ENCODE measurements around the gene STN1. TPM values are rescaled to one million over a fixed set of nuclear protein-coding genes. Genes with fewer than 3 reads are reported as not detected.

Gene STN1
- total RNA-seq, 1 experiment from 2014 or later, result 74.7 TPM

DNA sequence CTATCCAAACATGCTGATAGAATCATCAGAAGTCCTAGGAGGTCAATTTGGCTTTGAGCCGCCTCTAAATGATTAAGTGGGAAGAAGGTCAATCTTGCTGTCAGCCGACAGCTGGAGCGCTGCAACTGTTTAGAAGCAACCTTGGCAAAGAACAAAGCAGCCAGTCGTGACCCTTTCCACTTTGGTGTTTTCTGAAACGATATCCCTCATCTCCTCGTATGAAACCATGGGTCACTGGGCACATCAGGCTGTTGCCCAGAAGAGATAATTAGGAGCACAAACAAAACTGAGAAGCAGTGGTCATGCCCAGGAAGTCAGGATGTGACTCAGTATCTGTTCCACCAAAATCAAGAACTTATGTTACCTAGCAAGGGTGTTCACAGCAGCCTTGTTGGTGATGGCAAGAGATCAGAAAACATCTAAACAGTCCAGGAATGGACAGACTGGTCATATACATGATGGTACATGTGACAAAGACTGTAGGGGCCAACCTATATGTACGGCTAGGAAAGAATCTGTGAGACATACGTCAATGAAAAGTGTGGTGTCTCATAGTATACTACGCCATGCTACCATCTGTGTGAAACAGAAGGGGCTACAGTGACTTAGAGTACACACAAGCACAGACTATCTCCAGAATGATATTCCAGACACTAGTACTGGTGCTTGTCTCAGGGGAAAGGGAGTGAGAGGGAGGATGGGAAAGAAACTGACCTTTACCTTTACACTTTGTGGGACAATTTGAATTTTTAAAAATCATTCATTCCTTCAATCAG lies 22.4 kb downstream of the STN1 start:
- BruUV-seq (replicated peaks), result TSS peak; percentile 60
- ChIA-PET RAD21 (ENCODE audit: low non-redundant PET in 1 of 2, low total read pairs in 2 of 2, uncharacterized antibody in 2 of 2, unreplicated experiment in 2 of 2) (interaction anchor here in 1 of 2 experiments (0.6 kb wide), 1 partner anchor 183 kb away, joined by 3 read pairs; no protein-coding TSS in a partner anchor), CTCF (interaction anchor here (0.8 to 1.7 kb wide), 3 partner anchors 7 to 727 kb away, joined by 3 to 6 read pairs (median 4); no protein-coding TSS in a partner anchor), POLR2A (interaction anchor here (0.9 to 1.4 kb wide), 3 partner anchors 12 to 226 kb away, joined by 3 to 5 read pairs (median 4); partner anchors contain the start of gene SFR1)
- Histone ChIP-seq H3K4me1 (ENCODE audit: control insufficient read depth in 1 of 2, insufficient read depth in 2 of 2, low read length in 2 of 2) (peaks cover 87 to 92% of the 10 kb centered on the region in 2 experiments), H3K27me3 (ENCODE audit: insufficient read depth, low read length) (no peaks in the 10 kb centered on the region), H4K20me1 (ENCODE audit: insufficient read depth) (no peaks in the 10 kb centered on the region), H2AFZ (ENCODE audit: low read depth, low read length, poor library complexity, severe bottlenecking) (no peak overlapping the region), H3K9me3 (ENCODE audit: control insufficient read depth in 1 of 2, insufficient read depth in 1 of 2, low read depth in 1 of 2, low read length in 2 of 2) (no peaks in the 10 kb centered on the region), H3K27ac (ENCODE audit: low read depth, low read length) (peak overlapping the region; percentile 84), H3K4me3 (replicated peaks in 1 of 2; ENCODE audit: low read depth in 1 of 2, low read length in 2 of 2) (peak overlapping the region in 1 of 2 experiments; percentile 17; a peak in 2 of 4 replicates), H3K9me2 (ENCODE audit: insufficient read depth) (no peaks in the 10 kb centered on the region), H3K79me2 (ENCODE audit: insufficient read depth, low read length) (no peaks in the 10 kb centered on the region), H3K4me2 (ENCODE audit: low read length) (peak overlapping the region; percentile 61), H3K36me3 (ENCODE audit: control insufficient read depth in 1 of 2, insufficient read depth in 2 of 2, low read length in 2 of 2) (peaks cover 6 to 23% of the 10 kb centered on the region in 2 experiments; a peak in 2 of 4 replicates), H3K9ac (ENCODE audit: low read length) (peak overlapping the region; percentile 34)
- intact Hi-C loops (cut with micrococcal nuclease), result loop anchor here (5.0 to 10.0 kb wide), 2 partner anchors 72 to 439 kb away; partner anchors contain the start of genes ITPRIP and SLK
- ATAC-seq (peak; percentile 83), DNase-seq (ENCODE audit: low read depth, low spot score) (peak; percentile 97)
- no peak for TF ChIP-seq ZNF274 (IDR thresholded peaks at IDR 0.05; ENCODE audit: low read depth, low read length)
- TF ChIP-seq SP1 (IDR thresholded peaks at IDR 0.05; ENCODE audit: low read depth), result no peak
- no peak for TF ChIP-seq CBX3 (IDR thresholded peaks at IDR 0.05; ENCODE audit: low read depth)
- TF ChIP-seq, protein P1, sequence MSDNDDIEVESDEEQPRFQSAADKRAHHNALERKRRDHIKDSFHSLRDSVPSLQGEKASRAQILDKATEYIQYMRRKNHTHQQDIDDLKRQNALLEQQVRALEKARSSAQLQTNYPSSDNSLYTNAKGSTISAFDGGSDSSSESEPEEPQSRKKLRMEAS (IDR thresholded peaks at IDR 0.05), result no peak
- no peak for TF ChIP-seq SIN3A (IDR thresholded peaks at IDR 0.05; ENCODE audit: low read depth)
- no peak for TF ChIP-seq SRF (IDR thresholded peaks at IDR 0.05; ENCODE audit: low read depth)
- no peak for TF ChIP-seq EGR1 (IDR thresholded peaks at IDR 0.05; ENCODE audit: low read depth)
- no peak for TF ChIP-seq JUND (IDR thresholded peaks at IDR 0.05)
- no peak for TF ChIP-seq FOSL1 (IDR thresholded peaks at IDR 0.05; ENCODE audit: low read depth)
- peak; percentile 77 for TF ChIP-seq TCF7L2 (IDR thresholded peaks at IDR 0.05; ENCODE audit: borderline replicate concordance, extremely low read depth, insufficient read depth, insufficient read length)
- no peak for TF ChIP-seq ELF1 (IDR thresholded peaks at IDR 0.05; ENCODE audit: borderline replicate concordance, low read depth)
- peak; percentile 34 for TF ChIP-seq YY1 (IDR thresholded peaks at IDR 0.05; ENCODE audit: extremely low read depth, insufficient replicate concordance, low read depth, low read length)
- TF ChIP-seq, protein P2, sequence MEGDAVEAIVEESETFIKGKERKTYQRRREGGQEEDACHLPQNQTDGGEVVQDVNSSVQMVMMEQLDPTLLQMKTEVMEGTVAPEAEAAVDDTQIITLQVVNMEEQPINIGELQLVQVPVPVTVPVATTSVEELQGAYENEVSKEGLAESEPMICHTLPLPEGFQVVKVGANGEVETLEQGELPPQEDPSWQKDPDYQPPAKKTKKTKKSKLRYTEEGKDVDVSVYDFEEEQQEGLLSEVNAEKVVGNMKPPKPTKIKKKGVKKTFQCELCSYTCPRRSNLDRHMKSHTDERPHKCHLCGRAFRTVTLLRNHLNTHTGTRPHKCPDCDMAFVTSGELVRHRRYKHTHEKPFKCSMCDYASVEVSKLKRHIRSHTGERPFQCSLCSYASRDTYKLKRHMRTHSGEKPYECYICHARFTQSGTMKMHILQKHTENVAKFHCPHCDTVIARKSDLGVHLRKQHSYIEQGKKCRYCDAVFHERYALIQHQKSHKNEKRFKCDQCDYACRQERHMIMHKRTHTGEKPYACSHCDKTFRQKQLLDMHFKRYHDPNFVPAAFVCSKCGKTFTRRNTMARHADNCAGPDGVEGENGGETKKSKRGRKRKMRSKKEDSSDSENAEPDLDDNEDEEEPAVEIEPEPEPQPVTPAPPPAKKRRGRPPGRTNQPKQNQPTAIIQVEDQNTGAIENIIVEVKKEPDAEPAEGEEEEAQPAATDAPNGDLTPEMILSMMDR (IDR thresholded peaks at IDR 0.05 in 2 of 3, conservative IDR thresholded peaks at IDR 0.05 in 1 of 3; ENCODE audit: borderline replicate concordance in 1 of 3, insufficient read depth in 1 of 3, low read depth in 2 of 3, low read length in 2 of 3), result no peak
- TF ChIP-seq, protein P3, sequence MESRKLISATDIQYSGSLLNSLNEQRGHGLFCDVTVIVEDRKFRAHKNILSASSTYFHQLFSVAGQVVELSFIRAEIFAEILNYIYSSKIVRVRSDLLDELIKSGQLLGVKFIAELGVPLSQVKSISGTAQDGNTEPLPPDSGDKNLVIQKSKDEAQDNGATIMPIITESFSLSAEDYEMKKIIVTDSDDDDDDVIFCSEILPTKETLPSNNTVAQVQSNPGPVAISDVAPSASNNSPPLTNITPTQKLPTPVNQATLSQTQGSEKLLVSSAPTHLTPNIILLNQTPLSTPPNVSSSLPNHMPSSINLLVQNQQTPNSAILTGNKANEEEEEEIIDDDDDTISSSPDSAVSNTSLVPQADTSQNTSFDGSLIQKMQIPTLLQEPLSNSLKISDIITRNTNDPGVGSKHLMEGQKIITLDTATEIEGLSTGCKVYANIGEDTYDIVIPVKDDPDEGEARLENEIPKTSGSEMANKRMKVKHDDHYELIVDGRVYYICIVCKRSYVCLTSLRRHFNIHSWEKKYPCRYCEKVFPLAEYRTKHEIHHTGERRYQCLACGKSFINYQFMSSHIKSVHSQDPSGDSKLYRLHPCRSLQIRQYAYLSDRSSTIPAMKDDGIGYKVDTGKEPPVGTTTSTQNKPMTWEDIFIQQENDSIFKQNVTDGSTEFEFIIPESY (IDR thresholded peaks at IDR 0.05; ENCODE audit: extremely low read depth, insufficient replicate concordance, low read length), result peak; percentile 39
- TF ChIP-seq ZFX (IDR thresholded peaks at IDR 0.05), result no peak
- TF ChIP-seq, protein P4, sequence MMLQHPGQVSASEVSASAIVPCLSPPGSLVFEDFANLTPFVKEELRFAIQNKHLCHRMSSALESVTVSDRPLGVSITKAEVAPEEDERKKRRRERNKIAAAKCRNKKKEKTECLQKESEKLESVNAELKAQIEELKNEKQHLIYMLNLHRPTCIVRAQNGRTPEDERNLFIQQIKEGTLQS (IDR thresholded peaks at IDR 0.05), result no peak
- TF ChIP-seq EZH2phosphoT487 (IDR thresholded peaks at IDR 0.05; ENCODE audit: borderline replicate concordance), result no peak
- no peak for TF ChIP-seq CEBPB (IDR thresholded peaks at IDR 0.05; ENCODE audit: low read depth)
- TF ChIP-seq POLR2A (IDR thresholded peaks at IDR 0.05; ENCODE audit: borderline replicate concordance, extremely low read depth, insufficient read depth, insufficient read length), result no peak
- no peak for TF ChIP-seq RAD21 (IDR thresholded peaks at IDR 0.05; ENCODE audit: low read depth)
- peak; percentile 66 for TF ChIP-seq POLR2AphosphoS5 (IDR thresholded peaks at IDR 0.05; ENCODE audit: low read depth, low read length)
- no peak for TF ChIP-seq EZH2 (IDR thresholded peaks at IDR 0.05)
